ENCODE measurements around the gene ERC2.

ERC2 gene

DNA sequence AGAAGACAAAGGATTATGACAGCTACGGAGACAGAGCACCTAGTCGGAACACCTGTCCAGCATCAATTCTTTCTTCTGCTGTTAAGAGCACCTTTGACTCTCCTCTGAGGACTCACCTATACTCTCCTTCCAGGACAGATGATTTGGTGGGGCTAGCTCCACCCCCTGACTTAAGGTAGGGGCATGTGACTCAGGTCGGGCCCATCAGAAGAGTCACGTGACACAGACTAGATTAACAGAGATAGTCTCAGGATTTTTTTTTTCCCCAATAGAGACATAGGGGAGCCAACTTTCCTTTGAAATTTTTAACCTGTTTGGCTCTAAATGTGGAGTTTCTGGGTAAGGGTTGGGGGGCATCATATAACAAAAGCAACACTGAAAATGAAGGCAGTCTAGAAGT, 969.7 kb downstream of the ERC2 start:
- no peak for DNase-seq

DNA sequence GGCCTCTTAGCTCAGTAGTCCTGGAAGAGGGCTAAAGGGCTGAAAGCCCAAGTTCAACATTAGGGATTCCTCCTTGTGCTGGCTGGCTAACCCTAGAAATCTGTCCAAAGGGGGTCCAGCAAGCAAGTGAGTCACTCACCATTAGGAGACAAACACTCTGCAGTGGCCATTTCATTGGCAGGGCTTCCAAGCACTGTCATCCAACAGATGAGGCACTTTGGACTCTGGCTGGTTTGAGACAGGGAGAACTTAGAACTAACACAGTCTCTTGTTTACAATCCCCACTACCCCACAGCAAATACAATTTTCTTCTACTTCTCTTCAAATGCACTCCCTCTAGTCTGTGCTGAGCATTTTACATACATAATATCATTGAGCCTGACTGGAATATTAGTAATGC, 971.0 kb downstream of the ERC2 start:
- no peak for DNase-seq

GRCh38 chr3:55494976-55495375, 973.3 kb downstream of the ERC2 start:
- DNase-seq = no peak

DNA sequence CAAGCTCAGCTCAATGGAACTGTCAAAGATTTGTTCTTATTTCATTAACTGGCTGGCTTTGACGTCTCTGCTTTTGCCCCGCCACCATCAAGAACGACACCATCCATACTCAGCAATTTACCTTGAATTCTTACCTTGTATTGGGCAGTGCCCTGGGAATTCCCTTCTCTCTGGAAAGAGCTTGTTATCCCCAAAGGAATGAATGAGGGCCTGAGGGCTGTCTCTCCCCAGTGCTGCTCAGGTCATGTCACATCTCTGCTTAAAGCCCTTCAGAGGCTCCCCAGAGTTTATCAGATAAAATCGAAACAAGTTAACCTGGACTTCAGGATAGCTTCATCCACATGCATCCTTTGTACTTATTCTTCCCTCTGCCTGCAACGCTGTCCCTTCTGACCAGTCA, 975.3 kb downstream of the ERC2 start:
- DNase-seq = no peak

GRCh38 chr3:55491296-55491816, 976.9 kb downstream of the ERC2 start:
- no peak for DNase-seq

GRCh38 chr3:55490276-55490913, 977.9 kb downstream of the ERC2 start:
- DNase-seq = no peak

DNA sequence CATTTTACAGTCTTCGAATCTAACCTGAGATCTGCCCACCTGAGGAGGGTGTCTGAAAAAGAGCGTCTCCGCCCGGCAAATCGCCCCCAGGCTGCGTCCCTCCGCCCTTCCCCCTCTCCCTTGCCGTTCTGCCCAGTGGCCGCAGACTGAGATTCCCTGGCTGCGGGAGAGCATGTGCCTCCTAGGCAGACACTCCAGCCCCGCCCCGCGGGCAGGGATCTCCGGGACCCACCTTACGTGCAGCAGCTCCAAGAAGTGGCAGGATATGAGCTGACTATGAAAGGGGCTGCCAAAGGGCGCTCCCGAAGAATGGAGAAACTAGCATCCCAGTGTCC, 978.5 kb downstream of the ERC2 start:
- no peak for DNase-seq

DNA sequence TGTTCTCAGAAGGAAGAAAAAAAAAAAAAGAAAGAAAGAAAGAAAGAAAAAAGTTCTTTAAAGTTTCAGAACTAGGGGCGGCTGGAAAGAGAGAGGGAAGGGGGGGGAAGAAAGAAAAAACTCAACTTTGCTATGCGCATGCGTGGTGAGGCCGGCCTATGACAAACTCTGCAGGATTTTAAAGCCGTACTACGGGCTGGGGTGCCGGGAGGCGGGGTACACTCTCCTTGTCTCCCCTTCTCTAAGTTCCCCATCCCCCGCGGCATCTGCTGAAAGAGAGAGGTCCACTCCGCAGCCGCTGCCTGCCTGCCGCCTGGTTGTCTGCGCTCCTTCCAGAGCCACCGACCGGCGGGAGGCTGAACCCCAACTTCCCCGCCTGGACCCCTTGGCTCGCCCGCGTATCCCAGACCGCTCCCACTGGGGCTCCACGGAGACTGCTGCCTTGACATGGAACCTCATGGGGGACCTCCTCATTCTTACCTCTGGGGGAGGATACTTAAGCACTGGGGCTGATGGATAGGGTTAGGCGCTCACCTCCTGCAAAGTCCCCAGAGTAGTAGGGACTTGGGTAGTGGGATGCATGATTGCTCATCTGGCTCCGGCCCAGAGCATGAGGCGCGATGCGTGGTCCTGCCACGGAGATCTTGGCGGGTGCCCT, 979.7 kb downstream of the ERC2 start:
- no peak for DNase-seq

DNA sequence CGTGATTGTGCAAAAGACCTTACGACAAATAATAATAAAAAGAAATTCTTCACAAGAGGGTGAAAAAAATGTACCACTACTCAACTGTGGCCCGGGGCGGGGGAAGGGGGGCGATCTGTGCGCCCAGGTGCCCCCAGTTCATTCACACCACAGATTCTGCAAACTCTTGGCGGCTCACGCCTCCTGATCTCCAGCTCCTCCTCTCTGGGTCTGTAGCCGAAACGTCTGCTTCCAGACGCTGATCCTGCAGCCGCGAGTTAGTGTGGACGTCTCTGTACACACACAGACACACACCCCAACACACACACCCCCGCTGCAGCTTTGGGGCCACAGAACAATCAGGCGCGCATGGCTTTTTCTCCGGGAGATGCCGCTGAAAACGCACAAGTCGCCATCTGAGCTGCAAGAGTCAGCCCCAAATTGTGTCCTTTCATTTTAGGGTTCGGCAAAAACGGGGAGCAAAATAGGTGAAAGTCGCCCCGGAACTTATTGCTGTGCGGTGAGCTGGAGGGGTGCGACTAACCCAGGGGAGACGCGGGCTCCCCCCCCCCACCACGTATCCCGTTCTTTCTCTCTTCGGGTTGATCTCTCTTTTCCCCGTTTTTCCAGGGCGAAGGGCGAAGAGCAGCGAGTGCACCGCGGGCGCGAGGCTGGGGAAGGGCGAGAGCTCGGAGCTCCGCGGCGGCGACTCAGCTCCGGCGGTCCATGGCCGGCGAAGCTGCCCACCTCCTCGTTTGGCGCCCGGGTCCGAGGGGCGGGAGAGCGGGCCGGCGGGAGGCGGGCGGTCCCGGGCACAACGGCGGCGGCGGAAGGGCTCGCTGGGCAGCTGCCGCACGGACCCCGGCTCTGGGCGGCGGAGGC, 980.7 kb downstream of the ERC2 start:
- DNase-seq = no peak

GRCh38 chr3:55486857-55487380, 981.3 kb downstream of the ERC2 start, which contains the start of gene WNT5A:
TSS of gene WNT5A (minus strand) at chr3:55487306. CDS start at chr3:55486985, 321 bp downstream.
- DNase-seq = no peak

DNA sequence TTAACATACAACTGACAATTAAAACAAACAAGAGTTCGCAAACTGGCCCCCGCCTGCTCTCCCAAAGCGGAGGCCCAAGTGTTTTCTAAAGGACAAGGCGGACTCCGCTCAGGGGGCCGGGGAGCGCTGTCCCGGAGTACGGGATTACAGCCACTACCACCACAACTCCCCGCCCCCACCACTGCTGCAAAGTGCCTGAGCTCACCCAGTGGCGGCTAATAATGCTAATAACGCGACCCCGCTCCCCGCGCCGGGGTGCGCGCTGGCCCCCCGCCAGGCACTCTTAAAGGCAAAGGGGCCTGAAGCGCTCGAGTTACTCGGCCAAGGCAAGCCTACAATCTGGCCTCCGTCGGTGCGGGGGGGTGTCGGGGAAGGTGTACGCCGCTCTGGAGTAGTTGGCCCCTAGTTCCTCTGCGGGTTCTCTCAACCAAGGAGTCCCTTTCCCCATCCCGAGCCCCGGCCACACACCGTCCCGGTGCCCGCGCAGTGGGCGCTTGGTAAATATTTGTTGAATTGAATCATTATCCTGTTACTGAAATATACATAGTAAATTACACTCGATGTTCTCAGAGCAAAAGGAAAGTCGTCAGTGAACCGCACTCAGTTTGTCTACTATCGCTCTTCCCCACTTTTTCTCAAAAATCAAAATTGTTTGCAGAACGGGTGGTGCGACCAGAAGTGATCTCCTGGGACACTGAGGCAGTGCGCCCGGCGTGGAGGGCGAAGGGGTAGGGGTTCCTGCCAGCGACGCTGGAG, 982.0 kb downstream of the ERC2 start:
- DNase-seq = no peak

DNA sequence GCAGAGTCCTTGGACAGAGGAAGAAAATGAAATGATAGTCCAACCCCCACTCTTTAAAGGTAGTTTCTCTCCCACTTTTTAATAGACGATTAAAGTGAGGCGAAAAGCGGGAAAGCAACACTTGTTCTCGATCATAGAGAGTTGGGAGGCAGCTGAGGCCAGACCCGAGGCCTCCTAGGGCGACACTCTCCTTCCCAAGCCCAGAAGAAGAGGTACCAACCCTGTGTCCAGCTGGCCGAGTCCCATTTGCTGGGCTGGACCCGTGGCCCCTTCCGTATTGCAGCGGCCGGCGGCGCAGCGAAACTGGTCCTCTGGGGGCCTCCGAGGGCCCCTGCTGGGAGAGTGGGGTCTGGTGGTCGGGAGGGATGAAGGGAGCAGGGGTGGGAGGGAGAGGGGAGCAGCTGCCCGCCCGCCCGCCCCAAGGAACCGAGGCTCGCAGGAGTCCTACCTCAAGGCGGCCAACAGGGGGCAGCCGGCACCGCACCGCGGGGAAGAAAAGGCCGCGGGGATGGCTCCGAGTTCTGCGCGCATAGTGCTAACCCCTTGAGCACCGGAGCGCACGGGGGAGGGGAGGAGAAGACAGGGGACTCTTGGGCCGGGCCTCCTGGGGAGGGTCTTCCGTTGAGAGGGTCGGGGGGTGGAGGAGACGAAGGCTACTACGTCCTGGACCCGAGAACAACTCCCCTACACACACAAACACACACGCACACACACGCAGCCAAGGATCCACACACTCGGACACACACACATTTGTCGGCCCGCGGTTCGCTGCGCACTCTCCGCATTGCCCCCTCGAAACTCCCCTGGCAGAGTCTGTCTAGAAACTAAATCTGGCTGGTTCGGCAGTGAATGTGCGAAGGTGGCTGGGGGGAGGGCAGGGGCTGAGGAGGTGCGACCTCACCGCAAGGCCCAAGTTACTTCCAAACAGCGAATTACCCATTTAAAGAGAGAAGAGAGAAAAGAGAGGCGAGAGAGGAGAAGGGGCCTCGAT, 983.2 kb downstream of the ERC2 start:
- no peak for DNase-seq

DNA sequence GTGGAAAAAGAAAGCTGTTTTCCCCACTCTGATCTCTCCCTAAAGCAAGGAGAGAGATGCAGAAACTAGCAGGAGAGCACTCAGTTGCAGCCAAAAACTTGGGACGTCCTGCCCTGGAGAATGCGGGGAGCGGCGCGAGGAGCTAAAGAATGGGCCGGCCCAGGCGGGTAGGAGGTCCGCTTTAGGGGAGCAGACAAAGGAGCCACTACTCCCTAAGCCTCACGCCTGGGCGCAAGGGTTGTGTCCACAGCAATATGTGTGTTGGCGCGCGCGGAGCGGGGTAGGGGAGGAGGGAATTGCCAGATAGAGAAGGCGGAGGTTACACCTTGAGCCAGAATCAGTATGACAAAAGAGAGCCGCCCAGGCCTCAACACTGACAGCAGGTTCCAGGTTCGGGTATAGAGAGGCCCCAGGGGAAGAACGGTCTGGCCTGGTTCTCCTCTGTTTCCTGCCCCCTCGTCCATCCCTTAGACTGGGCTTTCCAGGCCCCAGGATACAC, 984.0 kb downstream of the ERC2 start:
- no peak for DNase-seq

GRCh38 chr3:55483196-55484095, 984.8 kb downstream of the ERC2 start:
- DNase-seq = no peak

GRCh38 chr3:55482496-55483195, 985.6 kb downstream of the ERC2 start:
- DNase-seq = no peak

- DNase-seq = no peak
Measured at GRCh38 chr3:55481744-55482495, 986.3 kb downstream of the ERC2 start.

GRCh38 chr3:55480911-55481743, 987.1 kb downstream of the ERC2 start:
- no peak for DNase-seq

All from effector CD8-positive, alpha-beta T cell (primary cell).